Fibroblast of pulmonary artery (primary cell): ENCODE data around the gene GCHFR.

ENCODE experiments used
- DNase-seq: peaks from one replicate; pipeline ENCODE4 v3.0.0-alpha.2; 2010; ENCODE audit warnings: low read depth
- H3K4me3 ChIP-seq: replicated peaks from 2 replicates; pipeline ENCODE4 v1.5.1; 2011; ENCODE audit warnings: low read depth, mild to moderate bottlenecking, control low read depth, low read length, moderate library complexity
- CTCF ChIP-seq: IDR thresholded peaks from 2 replicates; pipeline ENCODE4 v1.5.1; 2011; ENCODE audit warnings: mild to moderate bottlenecking, control low read depth, low read length, inconsistent platforms; ENCODE audit errors: missing control alignments

Gene GCHFR

GRCh38 chr15:40796041-40796440 is 32.2 kb downstream of the GCHFR start:
- H3K4me3 ChIP-seq = no peak overlapping the region
- DNase-seq = no peak
- TF ChIP-seq CTCF = no peak

GRCh38 chr15:40796512-40796911 is 32.6 kb downstream of the GCHFR start:
- TF ChIP-seq CTCF = no peak

GRCh38 chr15:40799523-40799922 is 35.7 kb downstream of the GCHFR start:
- no peak for DNase-seq
- no peak for TF ChIP-seq CTCF
- no peak overlapping the region for H3K4me3 ChIP-seq

More at GRCh38 chr15:40796512-40796911, 32.6 kb downstream of the GCHFR start:
- no peak overlapping the region for H3K4me3 ChIP-seq
- DNase-seq = no peak

- H3K4me3 ChIP-seq = no peak overlapping the region
- no peak for DNase-seq
- no peak for TF ChIP-seq CTCF
Measured at GRCh38 chr15:40803076-40803475, 39.2 kb downstream of the GCHFR start.

GRCh38 chr15:40803688-40804087 is 39.8 kb downstream of the GCHFR start:
- no peak overlapping the region for H3K4me3 ChIP-seq
- no peak for DNase-seq
- TF ChIP-seq CTCF = no peak

GRCh38 chr15:40806672-40807027 is 42.8 kb downstream of the GCHFR start:
- no peak for DNase-seq
- no peak for TF ChIP-seq CTCF
- peak overlapping the region; percentile 74 for H3K4me3 ChIP-seq

- DNase-seq = peak; percentile 98
- H3K4me3 ChIP-seq = peak within 1 kb of the TSS; percentile 74
- TF ChIP-seq CTCF = no peak
Measured at GRCh38 chr15:40807028-40807887, 43.4 kb downstream of the GCHFR start, which contains the start of the genes DNAJC17 and ZFYVE19. DNAJC17 (minus strand) TSS chr15:40807473; CDS start chr15:40807446, 27 bp downstream. ZFYVE19 (plus strand) TSS chr15:40807089; CDS start chr15:40807590, 501 bp downstream.
